ENCODE data around the gene CYP19A1. TPM values are rescaled to one million over a fixed set of nuclear protein-coding genes. Genes with fewer than 3 reads are reported as not detected.

The CYP19A1 gene
- total RNA-seq, 4 donors from 2014 or later: not detected

DNA sequence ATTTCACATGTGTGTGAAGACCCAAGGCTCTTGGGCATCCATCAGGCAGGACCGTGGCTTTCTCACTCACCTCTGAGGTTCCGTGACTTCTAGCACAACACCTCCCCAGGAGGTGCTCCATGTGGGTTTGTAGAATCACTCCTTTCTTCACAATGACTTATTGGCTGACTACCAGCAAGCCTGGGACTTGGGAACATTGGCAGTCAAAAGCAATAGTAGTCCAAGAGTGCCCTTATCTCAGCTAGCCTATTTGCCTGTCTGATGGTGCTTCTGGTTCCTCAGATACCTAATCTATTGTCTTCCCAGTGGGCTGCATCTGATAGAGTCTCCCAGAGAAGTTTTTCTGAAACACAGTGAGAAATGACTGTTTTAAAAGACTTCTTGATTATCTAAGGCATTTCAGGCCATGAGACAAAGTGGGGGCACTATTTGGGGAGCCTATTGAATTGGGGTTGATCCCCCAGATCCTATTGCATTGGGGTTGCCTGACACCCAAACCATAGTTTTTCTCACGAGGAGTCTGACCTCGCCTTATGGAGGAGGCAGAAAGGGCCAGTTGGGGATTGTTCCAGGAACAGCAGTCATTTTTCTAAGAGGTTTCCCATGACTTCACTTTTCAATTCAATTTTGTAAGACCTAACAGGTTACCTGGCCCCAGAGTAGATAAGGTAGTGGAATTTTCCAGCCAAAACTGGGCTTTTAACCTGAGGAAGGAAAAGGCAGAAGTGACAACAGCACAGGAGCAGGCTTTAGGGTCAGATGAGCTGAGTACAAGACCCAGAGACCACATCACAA is 88.0 kb downstream of the CYP19A1 start:
- TF ChIP-seq POLR2A (IDR thresholded peaks at IDR 0.05): no peak
- TF ChIP-seq, protein P1, sequence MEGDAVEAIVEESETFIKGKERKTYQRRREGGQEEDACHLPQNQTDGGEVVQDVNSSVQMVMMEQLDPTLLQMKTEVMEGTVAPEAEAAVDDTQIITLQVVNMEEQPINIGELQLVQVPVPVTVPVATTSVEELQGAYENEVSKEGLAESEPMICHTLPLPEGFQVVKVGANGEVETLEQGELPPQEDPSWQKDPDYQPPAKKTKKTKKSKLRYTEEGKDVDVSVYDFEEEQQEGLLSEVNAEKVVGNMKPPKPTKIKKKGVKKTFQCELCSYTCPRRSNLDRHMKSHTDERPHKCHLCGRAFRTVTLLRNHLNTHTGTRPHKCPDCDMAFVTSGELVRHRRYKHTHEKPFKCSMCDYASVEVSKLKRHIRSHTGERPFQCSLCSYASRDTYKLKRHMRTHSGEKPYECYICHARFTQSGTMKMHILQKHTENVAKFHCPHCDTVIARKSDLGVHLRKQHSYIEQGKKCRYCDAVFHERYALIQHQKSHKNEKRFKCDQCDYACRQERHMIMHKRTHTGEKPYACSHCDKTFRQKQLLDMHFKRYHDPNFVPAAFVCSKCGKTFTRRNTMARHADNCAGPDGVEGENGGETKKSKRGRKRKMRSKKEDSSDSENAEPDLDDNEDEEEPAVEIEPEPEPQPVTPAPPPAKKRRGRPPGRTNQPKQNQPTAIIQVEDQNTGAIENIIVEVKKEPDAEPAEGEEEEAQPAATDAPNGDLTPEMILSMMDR (IDR thresholded peaks at IDR 0.05): no peak
- Histone ChIP-seq H3K4me3 (no peak overlapping the region), H3K27me3 (no peaks in the 10 kb centered on the region), H3K9me3 (no peaks in the 10 kb centered on the region), H3K36me3 (no peaks in the 10 kb centered on the region), H3K27ac (no peak overlapping the region), H3K4me1 (no peaks in the 10 kb centered on the region)
- intact Hi-C loops (cut with DNase I; ENCODE audit: low total_unique reads): no loop called here
- DNase-seq: no peak

DNA sequence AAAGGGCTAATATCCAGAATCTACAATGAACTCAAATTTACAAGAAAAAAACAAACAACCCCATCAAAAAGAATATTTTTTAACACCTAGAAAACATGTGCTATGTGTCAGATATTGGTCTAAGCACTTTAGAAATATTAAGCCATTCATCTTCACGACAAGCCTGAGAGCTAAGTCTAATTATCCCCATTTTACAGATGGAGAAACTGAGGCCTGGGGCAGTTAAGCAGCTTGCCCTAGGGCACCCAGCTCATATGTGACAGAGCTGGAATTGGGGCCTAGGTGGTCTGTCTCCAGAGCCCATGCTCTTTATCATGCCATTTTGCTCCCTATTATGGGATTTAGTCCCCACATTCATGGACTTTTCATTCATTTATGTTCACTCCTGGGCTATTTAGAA is 92.8 kb downstream of the CYP19A1 start:
- no peak for DNase-seq
- Histone ChIP-seq H3K36me3 (no peaks in the 10 kb centered on the region), H3K27ac (no peak overlapping the region), H3K4me3 (no peak overlapping the region), H3K27me3 (no peaks in the 10 kb centered on the region), H3K9me3 (no peaks in the 10 kb centered on the region), H3K4me1 (no peaks in the 10 kb centered on the region)
- intact Hi-C loops (cut with DNase I; ENCODE audit: low total_unique reads): no loop called here
- TF ChIP-seq POLR2A (IDR thresholded peaks at IDR 0.05): no peak
- TF ChIP-seq, protein P1 (IDR thresholded peaks at IDR 0.05): no peak

DNA sequence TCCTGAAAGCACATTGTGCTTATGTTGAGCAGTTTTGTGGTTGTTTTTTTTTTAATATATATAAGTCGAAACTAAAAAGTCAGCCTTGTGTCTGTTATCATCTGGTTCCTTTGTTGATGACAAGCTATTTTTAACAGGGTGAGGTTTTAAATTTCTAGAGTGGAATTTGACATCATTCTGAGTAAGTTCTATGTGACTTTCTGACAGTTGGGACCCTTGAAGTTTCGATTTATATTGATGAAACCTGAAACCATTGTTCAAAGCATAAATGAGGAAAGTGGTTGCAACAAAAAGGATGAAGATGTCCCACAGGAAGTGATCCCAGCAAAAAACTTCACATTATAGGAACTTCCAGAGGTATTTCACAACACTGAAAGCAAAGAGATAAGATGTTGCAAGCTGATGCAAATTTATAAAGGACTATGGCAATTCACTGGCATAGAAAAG is 94.0 kb downstream of the CYP19A1 start:
- H3K36me3 ChIP-seq: no peaks in the 10 kb centered on the region
- no peak overlapping the region for H3K4me3 ChIP-seq
- intact Hi-C loops (cut with DNase I; ENCODE audit: low total_unique reads): no loop called here
- no peak for DNase-seq
- H3K27ac ChIP-seq: no peak overlapping the region
- H3K4me1 ChIP-seq: no peaks in the 10 kb centered on the region
- H3K9me3 ChIP-seq: no peaks in the 10 kb centered on the region
- H3K27me3 ChIP-seq: no peaks in the 10 kb centered on the region
- TF ChIP-seq, protein P1 (IDR thresholded peaks at IDR 0.05): no peak
- no peak for TF ChIP-seq POLR2A (IDR thresholded peaks at IDR 0.05)

DNA sequence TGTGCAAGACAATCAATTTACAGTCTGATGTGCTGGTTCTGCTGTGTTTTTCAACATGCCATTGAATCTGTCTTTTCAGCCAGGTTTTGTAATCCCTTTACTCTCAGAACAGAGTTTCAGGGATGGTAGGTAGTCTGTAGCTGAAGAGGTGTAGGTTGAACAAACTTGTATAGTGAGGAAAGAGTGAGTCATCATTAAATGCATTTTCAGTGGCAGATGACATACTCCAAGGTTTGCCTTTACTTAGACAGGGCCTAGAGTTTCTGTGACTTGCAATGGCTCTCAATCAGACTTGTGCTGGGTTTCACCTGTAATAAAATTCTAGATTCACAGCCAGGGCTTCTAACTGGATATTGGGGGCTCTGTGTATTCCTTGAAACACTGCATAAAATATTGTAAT is 94.6 kb downstream of the CYP19A1 start:
- TF ChIP-seq POLR2A (IDR thresholded peaks at IDR 0.05): no peak
- TF ChIP-seq, protein P1 (IDR thresholded peaks at IDR 0.05): no peak
- Histone ChIP-seq H3K9me3 (no peaks in the 10 kb centered on the region), H3K27ac (no peak overlapping the region), H3K36me3 (no peaks in the 10 kb centered on the region), H3K4me1 (no peaks in the 10 kb centered on the region), H3K27me3 (no peaks in the 10 kb centered on the region), H3K4me3 (no peak overlapping the region)
- DNase-seq: no peak
- intact Hi-C loops (cut with DNase I; ENCODE audit: low total_unique reads): no loop called here

DNA sequence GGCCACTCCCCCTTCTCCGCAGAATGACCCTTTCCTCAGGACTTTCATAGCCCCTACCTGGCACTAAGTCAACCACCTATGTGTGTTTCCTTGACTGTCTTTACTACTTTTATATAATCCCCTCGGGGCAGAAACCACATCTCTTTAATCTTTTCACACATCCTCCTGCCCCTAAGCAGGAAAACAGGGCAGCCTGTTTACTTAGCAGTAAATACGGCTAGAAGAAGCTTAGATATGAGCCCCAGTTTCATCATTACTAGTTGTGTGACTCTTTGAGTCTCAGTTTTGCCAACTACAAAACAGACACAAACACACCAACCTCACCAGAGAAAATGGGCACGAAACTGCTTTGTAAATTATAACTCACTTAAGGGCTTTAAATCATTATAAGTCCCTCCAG is 98.3 kb downstream of the CYP19A1 start:
- H3K36me3 ChIP-seq: no peaks in the 10 kb centered on the region
- no peak overlapping the region for H3K4me3 ChIP-seq
- H3K4me1 ChIP-seq: no peaks in the 10 kb centered on the region
- no peak overlapping the region for H3K27ac ChIP-seq
- H3K9me3 ChIP-seq: no peaks in the 10 kb centered on the region
- H3K27me3 ChIP-seq: no peaks in the 10 kb centered on the region
- TF ChIP-seq, protein P1 (IDR thresholded peaks at IDR 0.05): no peak
- TF ChIP-seq POLR2A (IDR thresholded peaks at IDR 0.05): no peak
- no peak for DNase-seq
- intact Hi-C loops (cut with DNase I; ENCODE audit: low total_unique reads): no loop called here
